GM12801 (cell line): ENCODE results near the gene CTDSP1.

Experiments used
- CTCF ChIP-seq: IDR thresholded peaks from one replicate; pipeline ENCODE4 v1.5.1; 2011; ENCODE audit warnings: control low read depth; ENCODE audit not compliant: insufficient read length; ENCODE audit errors: extremely low read depth

Gene CTDSP1

GRCh38 chr2:218392891-218393462 is 6.7 kb upstream of the CTDSP1 start:
- no peak for TF ChIP-seq CTCF

GRCh38 chr2:218393750-218394290 is 5.8 kb upstream of the CTDSP1 start:
- no peak for TF ChIP-seq CTCF

- TF ChIP-seq CTCF, result no peak
Observed at GRCh38 chr2:218394298-218395089, 5.2 kb upstream of the CTDSP1 start.

DNA sequence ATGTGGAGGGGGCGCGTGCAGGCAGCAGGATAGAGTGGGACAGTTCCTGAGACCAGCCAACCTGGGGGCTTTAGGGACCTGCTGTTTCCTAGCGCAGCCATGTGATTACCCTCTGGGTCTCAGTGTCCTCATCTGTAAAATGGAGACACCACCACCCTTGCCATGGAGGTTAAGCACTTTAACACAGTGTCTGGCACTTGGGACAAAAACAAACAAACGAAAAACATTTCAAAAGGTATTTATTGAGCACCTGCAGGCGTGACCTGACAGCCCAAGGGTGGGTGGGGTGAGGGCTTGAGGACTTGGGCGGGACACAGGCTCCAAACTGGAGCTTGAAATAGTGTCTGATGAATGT is 4.6 kb upstream of the CTDSP1 start:
- no peak for TF ChIP-seq CTCF

- TF ChIP-seq CTCF, result no peak
Observed at GRCh38 chr2:218395456-218395825, 4.2 kb upstream of the CTDSP1 start.

- TF ChIP-seq CTCF, result no peak
Observed at GRCh38 chr2:218395826-218396687, 3.6 kb upstream of the CTDSP1 start.
